Measurements from ENCODE around the gene KLHL30. TPM values are rescaled to one million over a fixed set of nuclear protein-coding genes. Genes with fewer than 3 reads are reported as not detected.

Gene KLHL30
- total RNA-seq, 1 experiment from 2014 or later: not detected

DNA sequence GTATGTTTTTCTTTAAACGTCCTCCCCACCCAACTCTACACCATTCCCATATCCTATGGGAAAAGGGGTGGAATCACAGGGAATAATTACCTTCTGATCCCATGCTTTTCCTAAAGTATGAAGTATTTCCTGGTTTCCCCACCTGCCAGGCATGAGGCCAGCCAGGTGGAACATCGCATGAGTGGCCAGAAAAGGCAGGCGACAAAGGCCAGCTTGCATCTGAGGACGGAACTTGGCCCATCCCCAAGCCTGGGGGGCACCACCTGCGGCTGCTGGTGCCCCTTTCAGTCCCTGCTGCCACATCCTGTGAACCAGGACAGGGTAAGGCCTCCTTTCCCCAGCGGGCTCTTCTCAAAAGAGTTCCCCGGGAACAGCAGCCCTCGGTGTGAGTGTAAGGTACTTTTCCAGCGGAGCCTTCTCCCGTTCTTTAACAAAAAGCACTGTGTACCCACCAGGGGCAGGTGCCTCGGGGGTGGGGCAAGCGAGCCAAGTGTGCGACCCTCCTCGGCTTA lies 19.1 kb downstream of the KLHL30 start:
- H3K18ac ChIP-seq (ENCODE audit: insufficient read length, low read depth, low read length): no peak overlapping the region
- no peaks in the 10 kb centered on the region for H3K9me3 Mint-ChIP-seq
- no peaks in the 10 kb centered on the region for H3K79me1 ChIP-seq (ENCODE audit: insufficient read depth, low read depth, low read length, poor library complexity, severe bottlenecking)
- peaks cover 4% of the 10 kb centered on the region; the same call in 1 of the 2 replicates for H3K27me3 ChIP-seq (ENCODE audit: insufficient read depth, low read length)
- no peak overlapping the region for H3K56ac ChIP-seq (ENCODE audit: insufficient read length, low read depth, low read length)
- no peaks in the 10 kb centered on the region for H3K9me3 ChIP-seq (ENCODE audit: control insufficient read depth, low read depth, low read length)
- H2BK12ac ChIP-seq (ENCODE audit: insufficient read length, low read depth, low read length): no peak overlapping the region
- DNase-seq: no peak
- no peak overlapping the region for H2AFZ ChIP-seq (ENCODE audit: low read length)
- H3K79me2 ChIP-seq (ENCODE audit: insufficient read depth, low read length): no peaks in the 10 kb centered on the region
- peak overlapping the region in 1 of 2 experiments; percentile 54; a peak in 1 of 5 replicates for H3K4me3 Mint-ChIP-seq
- H2BK20ac ChIP-seq (ENCODE audit: low read depth, low read length, poor library complexity, severe bottlenecking): no peak overlapping the region
- H3K27ac Mint-ChIP-seq: no peak overlapping the region
- H2BK120ac ChIP-seq (ENCODE audit: low read depth, low read length, poor library complexity, severe bottlenecking): no peak overlapping the region
- H3K23me2 ChIP-seq (ENCODE audit: insufficient read length, low read depth, low read length, poor library complexity, severe bottlenecking): peaks cover 10% of the 10 kb centered on the region
- no peak overlapping the region for H3K27ac ChIP-seq (ENCODE audit: insufficient read length, low read depth, low read length)
- no peak overlapping the region for H4K5ac ChIP-seq (ENCODE audit: insufficient read length, low read depth, low read length)
- H3K27me3 Mint-ChIP-seq (ENCODE audit: low read depth): peaks cover 36% of the 10 kb centered on the region
- no peak overlapping the region for H3K14ac ChIP-seq (ENCODE audit: insufficient read depth, low read length)
- no peaks in the 10 kb centered on the region for H3K4me1 ChIP-seq (ENCODE audit: insufficient read depth, low read length)
- no peak overlapping the region for H3K9ac ChIP-seq (ENCODE audit: extremely low read depth, insufficient read length, low read length)
- peaks cover 12 to 18% of the 10 kb centered on the region in 2 experiments for H3K4me1 Mint-ChIP-seq
- no peaks in the 10 kb centered on the region; a peak in 2 of 7 replicates for H3K36me3 Mint-ChIP-seq (ENCODE audit: insufficient read depth in 1 of 3, low read depth in 3 of 3)
- H2AK5ac ChIP-seq (ENCODE audit: insufficient read length, low read length): no peak overlapping the region
- no peak overlapping the region for H2BK15ac ChIP-seq (ENCODE audit: low read depth, low read length)
- H3K4me2 ChIP-seq (ENCODE audit: insufficient read depth, insufficient read length, low read length): peak overlapping the region; percentile 49
- H3T11ph ChIP-seq (ENCODE audit: low read length): no peak overlapping the region
- no peak overlapping the region for H4K8ac ChIP-seq (replicated peaks; ENCODE audit: insufficient read length, low read depth, low read length)
- TF ChIP-seq CTCF (conservative IDR thresholded peaks at IDR 0.05): no peak
- no peak overlapping the region for H2BK5ac ChIP-seq (ENCODE audit: insufficient read length, low read length)
- no CpG with 5 or more reads among the region's 14 CpGs for WGBS (ENCODE audit: extremely low coverage, insufficient read length, low lambda C conversion rate)
- H4K91ac ChIP-seq (ENCODE audit: insufficient read length, low read depth, low read length): no peak overlapping the region
- H4K20me1 ChIP-seq (ENCODE audit: control insufficient read depth, insufficient read depth, insufficient read length): no peaks in the 10 kb centered on the region
- no peak overlapping the region for H3K23ac ChIP-seq (ENCODE audit: insufficient read length, low read depth, low read length)
- no peak overlapping the region for H3K4ac ChIP-seq (ENCODE audit: low read depth, low read length)
